IPS-18c (cell line): ENCODE data around the gene CCDC87.
A peak's percentile ranks its signal among the peaks of the same experiment; 100 is the strongest.

Source experiments
- H3K4me3 ChIP-seq: 2 replicates; pipeline ENCODE4 v1.7.0; 2013; ENCODE audit warnings: low read depth, mild to moderate bottlenecking, low read length, moderate library complexity; ENCODE audit not compliant: insufficient read depth
- H3K9me3 ChIP-seq: one replicate; pipeline ENCODE4 v1.6.1; 2013; ENCODE audit warnings: mild to moderate bottlenecking, low read length, moderate library complexity; ENCODE audit not compliant: control insufficient read depth, insufficient read depth

CCDC87 gene

GRCh38 chr11:66563832-66564231 lies 29.0 kb downstream of the CCDC87 start:
- H3K9me3 ChIP-seq: no peaks in the 10 kb centered on the region
- H3K4me3 ChIP-seq: no peak overlapping the region

- Histone ChIP-seq H3K9me3 (no peaks in the 10 kb centered on the region), H3K4me3 (no peak overlapping the region)
These were observed 29.8 kb downstream of the CCDC87 start for GRCh38 chr11:66562907-66563583.

GRCh38 chr11:66562275-66562674 lies 30.6 kb downstream of the CCDC87 start:
- H3K4me3 ChIP-seq: no peak overlapping the region
- no peaks in the 10 kb centered on the region for H3K9me3 ChIP-seq

GRCh38 chr11:66561975-66562248 lies 31.0 kb downstream of the CCDC87 start:
- Histone ChIP-seq H3K9me3 (no peaks in the 10 kb centered on the region), H3K4me3 (no peak overlapping the region)

GRCh38 chr11:66561178-66561974 lies 31.5 kb downstream of the CCDC87 start:
- H3K9me3 ChIP-seq: no peaks in the 10 kb centered on the region
- H3K4me3 ChIP-seq: no peak overlapping the region

GRCh38 chr11:66559866-66560676 lies 32.8 kb downstream of the CCDC87 start:
- Histone ChIP-seq H3K4me3 (no peak overlapping the region), H3K9me3 (no peaks in the 10 kb centered on the region)

GRCh38 chr11:66559142-66559865 lies 33.6 kb downstream of the CCDC87 start:
- Histone ChIP-seq H3K9me3 (no peaks in the 10 kb centered on the region), H3K4me3 (no peak overlapping the region)

GRCh38 chr11:66557733-66558326 lies 35.0 kb downstream of the CCDC87 start:
- no peak overlapping the region for H3K4me3 ChIP-seq
- H3K9me3 ChIP-seq: no peaks in the 10 kb centered on the region

- H3K9me3 ChIP-seq: no peaks in the 10 kb centered on the region
- H3K4me3 ChIP-seq: no peak overlapping the region
These were observed 36.8 kb downstream of the CCDC87 start for GRCh38 chr11:66556086-66556485.

GRCh38 chr11:66555416-66555815 lies 37.4 kb downstream of the CCDC87 start:
- Histone ChIP-seq H3K9me3 (no peaks in the 10 kb centered on the region), H3K4me3 (no peak overlapping the region)

GRCh38 chr11:66554602-66555001 lies 38.3 kb downstream of the CCDC87 start:
- no peaks in the 10 kb centered on the region for H3K9me3 ChIP-seq

GRCh38 chr11:66550887-66551286 lies 42.0 kb downstream of the CCDC87 start:
- Histone ChIP-seq H3K4me3 (no peak overlapping the region), H3K9me3 (no peaks in the 10 kb centered on the region)

More at GRCh38 chr11:66554602-66555001, 38.3 kb downstream of the CCDC87 start:
- H3K4me3 ChIP-seq: no peak overlapping the region

- Histone ChIP-seq H3K4me3 (no peak overlapping the region), H3K9me3 (no peaks in the 10 kb centered on the region)
These were observed 43.2 kb downstream of the CCDC87 start for GRCh38 chr11:66549696-66550095.

GRCh38 chr11:66548774-66549630 lies 43.9 kb downstream of the CCDC87 start:
- H3K9me3 ChIP-seq: no peaks in the 10 kb centered on the region
- H3K4me3 ChIP-seq: no peak overlapping the region

- Histone ChIP-seq H3K9me3 (no peaks in the 10 kb centered on the region), H3K4me3 (no peak overlapping the region; the same call in 1 of the 2 replicates)
These were observed 44.8 kb downstream of the CCDC87 start for GRCh38 chr11:66548041-66548440.

- H3K9me3 ChIP-seq: no peaks in the 10 kb centered on the region
- H3K4me3 ChIP-seq: peak overlapping the region; percentile 95; the same call in 1 of the 2 replicates
These were observed 45.2 kb downstream of the CCDC87 start for GRCh38 chr11:66547662-66548009.
